GM21390 (cell line): ENCODE measurements around the gene ZNF547.

ENCODE experiments used
- ATAC-seq: cut with Tn5 transposase; IDR thresholded peaks from one replicate; pipeline ENCODE4 v1.9.1; 2021; ENCODE audit not compliant: unreplicated experiment

ZNF547 gene

GRCh38 chr19:57362997-57363687 lies at the start of gene ZNF547, which contains the start of gene TRAPPC2B:
ZNF547 (plus strand) TSS chr19:57363551; CDS start chr19:57368556, 5,005 bp downstream.
TRAPPC2B (plus strand) TSS chr19:57363551; CDS start chr19:57364834, 1,283 bp downstream.
- ATAC-seq: peak; percentile 94

- no peak for ATAC-seq
Measured at GRCh38 chr19:57314146-57314545, 49.2 kb upstream of the ZNF547 start.

- no peak for ATAC-seq
Measured at GRCh38 chr19:57317503-57317902, 45.8 kb upstream of the ZNF547 start.

- ATAC-seq: no peak
Measured at GRCh38 chr19:57319869-57320179, 43.5 kb upstream of the ZNF547 start.

GRCh38 chr19:57320180-57321084 lies 42.9 kb upstream of the ZNF547 start, which contains the start of gene ZNF543:
ZNF543 (plus strand) TSS chr19:57320472; CDS start chr19:57320854, 382 bp downstream.
- peak; percentile 91 for ATAC-seq

GRCh38 chr19:57321116-57321515 lies 42.2 kb upstream of the ZNF547 start:
- ATAC-seq: no peak

- no peak for ATAC-seq
Measured at GRCh38 chr19:57321751-57322150, 41.6 kb upstream of the ZNF547 start.

- no peak for ATAC-seq
Measured at GRCh38 chr19:57324992-57325391, 38.4 kb upstream of the ZNF547 start.

GRCh38 chr19:57327993-57328392 lies 35.4 kb upstream of the ZNF547 start:
- ATAC-seq: no peak

- ATAC-seq: no peak
Measured at GRCh38 chr19:57334191-57334590, 29.2 kb upstream of the ZNF547 start.

GRCh38 chr19:57338877-57339276 lies 24.5 kb upstream of the ZNF547 start:
- no peak for ATAC-seq

- no peak for ATAC-seq
Measured at GRCh38 chr19:57342582-57342981, 20.8 kb upstream of the ZNF547 start.

- ATAC-seq: no peak
Measured at GRCh38 chr19:57348136-57348535, 15.2 kb upstream of the ZNF547 start.

- ATAC-seq: peak; percentile 96
Measured at GRCh38 chr19:57350877-57351805, 12.2 kb upstream of the ZNF547 start, which contains the start of gene ZNF304. ZNF304 (plus strand) TSS chr19:57351271; CDS start chr19:57351665, 394 bp downstream.

- no peak for ATAC-seq
Measured at GRCh38 chr19:57351867-57352266, 11.5 kb upstream of the ZNF547 start.

- no peak for ATAC-seq
Measured at GRCh38 chr19:57355916-57356315, 7.4 kb upstream of the ZNF547 start.

- ATAC-seq: no peak
Measured at GRCh38 chr19:57357406-57357805, 5.9 kb upstream of the ZNF547 start.

- ATAC-seq: no peak
Measured at GRCh38 chr19:57359300-57359699, 4.1 kb upstream of the ZNF547 start.

GRCh38 chr19:57362419-57362818 lies 932 bp upstream of the ZNF547 start:
- ATAC-seq: no peak

GRCh38 chr19:57363688-57364181 lies 384 bp downstream of the ZNF547 start:
- ATAC-seq: peak; percentile 4

GRCh38 chr19:57366776-57367175 lies 3.4 kb downstream of the ZNF547 start:
- ATAC-seq: no peak
